CD4-positive, alpha-beta T cell treated with Interleukin-6 at 100 ng/mL for 8 hours (primary cell): Measurements from ENCODE around the gene ZNF184.

Experiments used
- DNase-seq: peaks from one replicate; pipeline ENCODE4 v3.0.0-alpha.2; 2020; ENCODE audit warnings: mixed read lengths, low spot score

Gene ZNF184

GRCh38 chr6:27479319-27480182 lies 6.6 kb upstream of the ZNF184 start:
- DNase-seq = peak; percentile 84

GRCh38 chr6:27478706-27479318 lies 5.9 kb upstream of the ZNF184 start:
- DNase-seq = peak; percentile 86

GRCh38 chr6:27478141-27478705 lies 5.3 kb upstream of the ZNF184 start:
- no peak for DNase-seq

- DNase-seq = no peak
Measured at GRCh38 chr6:27477318-27478013, 4.6 kb upstream of the ZNF184 start.

- DNase-seq = no peak
Measured at GRCh38 chr6:27476090-27476489, 3.2 kb upstream of the ZNF184 start.

- no peak for DNase-seq
Measured at GRCh38 chr6:27474672-27475071, 1.8 kb upstream of the ZNF184 start.

- DNase-seq = no peak
Measured at GRCh38 chr6:27474172-27474465, 1.2 kb upstream of the ZNF184 start.

- DNase-seq = peak; percentile 45
Measured at GRCh38 chr6:27472182-27472616, 706 bp downstream of the ZNF184 start.

GRCh38 chr6:27471365-27472115 lies 1.4 kb downstream of the ZNF184 start:
- no peak for DNase-seq

- DNase-seq = no peak
Measured at GRCh38 chr6:27470023-27470422, 2.9 kb downstream of the ZNF184 start.

GRCh38 chr6:27468334-27468733 lies 4.6 kb downstream of the ZNF184 start:
- DNase-seq = no peak

- no peak for DNase-seq
Measured at GRCh38 chr6:27452496-27452897, 20.4 kb downstream of the ZNF184 start.

- DNase-seq = no peak
Measured at GRCh38 chr6:27451660-27452390, 21.1 kb downstream of the ZNF184 start.

GRCh38 chr6:27448456-27448855 lies 24.4 kb downstream of the ZNF184 start:
- DNase-seq = no peak

GRCh38 chr6:27442932-27443331 lies 30.0 kb downstream of the ZNF184 start:
- DNase-seq = no peak

GRCh38 chr6:27441001-27441400 lies 31.9 kb downstream of the ZNF184 start:
- no peak for DNase-seq

- no peak for DNase-seq
Measured at GRCh38 chr6:27439371-27439770, 33.5 kb downstream of the ZNF184 start.

GRCh38 chr6:27433714-27434113 lies 39.2 kb downstream of the ZNF184 start:
- DNase-seq = no peak

GRCh38 chr6:27428966-27429365 lies 43.9 kb downstream of the ZNF184 start:
- no peak for DNase-seq

- no peak for DNase-seq
Measured at GRCh38 chr6:27428502-27428901, 44.4 kb downstream of the ZNF184 start.

- DNase-seq = no peak
Measured at GRCh38 chr6:27426045-27426620, 46.8 kb downstream of the ZNF184 start.
